GM12874 (cell line): ENCODE measurements around the gene DDR1.

Experiments
- TF ChIP-seq, protein P1 (sequence below): IDR thresholded peaks from 2 replicates; pipeline ENCODE4 v1.5.1; 2011; ENCODE audit warnings: low read depth, mild to moderate bottlenecking, control low read depth, low read length, moderate library complexity; ENCODE audit not compliant: insufficient read depth

DDR1 gene

DNA sequence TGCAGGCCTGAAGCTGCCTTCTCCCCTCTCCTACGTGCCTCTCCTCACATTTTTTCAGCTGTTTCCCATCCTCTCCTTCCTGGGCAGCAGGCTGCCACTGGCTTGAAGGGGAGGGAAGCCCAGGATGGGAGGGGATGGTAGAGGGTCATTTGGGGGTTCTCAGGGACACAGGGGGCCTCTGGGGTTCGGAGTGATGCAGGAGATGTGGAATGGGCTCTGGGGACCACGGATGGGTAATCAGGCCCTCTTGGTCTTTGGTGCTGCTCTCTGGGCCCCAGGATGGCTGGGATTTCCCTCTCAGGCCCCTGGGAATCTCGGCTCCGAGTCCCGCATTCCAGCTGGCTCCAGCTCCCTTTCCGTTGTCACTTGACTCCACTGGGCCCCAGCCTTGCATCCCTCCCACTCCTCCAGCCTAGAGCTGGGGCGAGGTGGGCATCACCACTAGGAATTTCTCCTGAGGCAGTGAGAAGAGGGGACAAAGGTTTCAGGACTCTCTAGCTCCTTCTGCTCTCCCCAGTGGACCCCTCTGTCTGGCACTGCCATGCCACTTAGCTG, 2.0 kb upstream of the DDR1 start:
- TF ChIP-seq, protein P1, sequence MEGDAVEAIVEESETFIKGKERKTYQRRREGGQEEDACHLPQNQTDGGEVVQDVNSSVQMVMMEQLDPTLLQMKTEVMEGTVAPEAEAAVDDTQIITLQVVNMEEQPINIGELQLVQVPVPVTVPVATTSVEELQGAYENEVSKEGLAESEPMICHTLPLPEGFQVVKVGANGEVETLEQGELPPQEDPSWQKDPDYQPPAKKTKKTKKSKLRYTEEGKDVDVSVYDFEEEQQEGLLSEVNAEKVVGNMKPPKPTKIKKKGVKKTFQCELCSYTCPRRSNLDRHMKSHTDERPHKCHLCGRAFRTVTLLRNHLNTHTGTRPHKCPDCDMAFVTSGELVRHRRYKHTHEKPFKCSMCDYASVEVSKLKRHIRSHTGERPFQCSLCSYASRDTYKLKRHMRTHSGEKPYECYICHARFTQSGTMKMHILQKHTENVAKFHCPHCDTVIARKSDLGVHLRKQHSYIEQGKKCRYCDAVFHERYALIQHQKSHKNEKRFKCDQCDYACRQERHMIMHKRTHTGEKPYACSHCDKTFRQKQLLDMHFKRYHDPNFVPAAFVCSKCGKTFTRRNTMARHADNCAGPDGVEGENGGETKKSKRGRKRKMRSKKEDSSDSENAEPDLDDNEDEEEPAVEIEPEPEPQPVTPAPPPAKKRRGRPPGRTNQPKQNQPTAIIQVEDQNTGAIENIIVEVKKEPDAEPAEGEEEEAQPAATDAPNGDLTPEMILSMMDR: no peak

DNA sequence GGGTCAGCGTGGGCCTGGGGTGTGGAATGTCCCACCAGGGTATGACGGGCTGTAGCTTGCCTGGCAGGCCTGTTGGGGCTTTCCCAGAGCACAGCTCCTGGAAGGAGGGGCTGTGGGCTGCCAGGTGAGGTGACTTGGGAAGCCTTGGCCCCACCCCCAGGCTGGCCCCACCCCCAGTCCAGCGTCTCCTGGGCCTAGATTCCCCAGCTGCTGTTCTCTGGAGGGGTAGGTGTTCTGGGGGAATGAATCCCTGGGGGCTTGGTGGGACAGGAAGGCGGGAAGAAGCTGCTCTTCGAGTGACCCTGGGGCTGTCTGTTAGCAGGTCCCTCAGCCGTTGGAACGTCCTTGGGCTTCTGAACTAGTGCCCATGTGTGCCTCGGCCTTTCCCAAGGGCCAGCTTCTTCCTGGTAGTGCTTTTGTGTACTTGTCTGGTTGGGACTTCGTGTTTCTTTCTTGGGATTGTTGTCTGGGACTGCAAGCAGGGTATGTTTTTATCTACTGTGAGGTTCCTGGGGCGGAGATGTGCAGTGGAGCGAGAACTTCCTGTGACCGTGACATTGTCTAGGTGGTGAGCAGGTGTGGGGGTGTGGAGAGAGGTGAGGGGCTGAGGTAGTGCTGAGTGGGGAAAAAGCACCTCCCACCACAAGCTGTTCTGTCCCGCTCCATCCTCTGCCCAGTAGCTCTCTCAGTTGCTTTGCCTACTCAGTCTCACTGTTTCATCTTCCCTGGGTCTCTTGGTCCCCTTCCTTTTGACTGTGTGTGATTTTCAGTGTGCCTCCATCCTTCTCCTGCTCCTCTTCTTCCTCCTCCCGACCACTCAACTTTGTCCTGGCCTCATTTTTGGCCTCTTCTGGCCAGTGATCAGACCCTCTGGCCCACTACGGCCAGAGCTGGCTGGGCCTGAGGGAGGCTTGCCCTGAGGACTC, 1.3 kb upstream of the DDR1 start:
- TF ChIP-seq, protein P1: no peak

DNA sequence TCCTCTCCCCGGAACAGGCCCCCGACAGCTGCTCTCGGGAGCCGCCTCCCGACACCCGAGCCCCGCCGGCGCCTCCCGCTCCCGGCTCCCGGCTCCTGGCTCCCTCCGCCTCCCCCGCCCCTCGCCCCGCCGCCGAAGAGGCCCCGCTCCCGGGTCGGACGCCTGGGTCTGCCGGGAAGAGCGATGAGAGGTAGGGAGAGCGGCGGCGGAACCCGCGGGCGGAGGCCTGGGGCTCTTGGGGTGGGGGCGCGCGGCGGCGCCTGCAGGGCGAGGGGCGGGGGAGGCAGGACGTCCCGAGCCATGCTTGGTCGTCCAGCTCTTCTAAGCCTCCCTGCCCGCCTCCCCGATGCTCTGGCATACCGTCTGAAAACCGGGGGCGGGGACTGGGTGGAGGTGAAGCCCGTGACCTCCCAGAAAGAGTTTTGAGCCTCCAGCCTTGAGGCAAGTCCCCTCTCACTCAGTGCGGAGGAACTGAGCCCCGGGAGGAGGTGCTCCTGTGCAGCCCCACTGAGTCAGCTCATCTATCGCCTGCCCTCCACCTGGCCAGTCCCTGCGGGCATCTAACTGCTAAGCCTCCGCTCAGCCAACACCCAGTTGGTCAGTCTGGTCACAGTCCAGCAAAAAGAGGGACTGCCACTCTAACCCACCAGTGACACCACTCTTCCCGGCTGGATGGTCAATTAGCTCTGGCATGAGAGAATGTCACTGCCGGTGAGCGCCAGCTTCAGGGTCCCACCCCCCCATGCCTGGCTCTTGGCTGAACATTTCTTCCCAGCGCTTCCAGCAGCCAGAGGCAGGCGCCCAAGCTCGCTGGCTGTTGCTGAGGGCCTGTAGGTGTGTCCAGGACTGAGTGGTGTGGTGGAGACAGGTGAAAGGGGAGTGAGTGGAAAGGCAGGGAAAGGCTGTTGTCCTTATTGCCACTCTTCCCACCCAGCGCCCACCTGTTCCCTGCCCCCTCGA, 482 bp downstream of the DDR1 start:
- TF ChIP-seq, protein P1: no peak

- TF ChIP-seq, protein P1: no peak
These were observed 1.2 kb downstream of the DDR1 start for GRCh38 chr6:30885481-30885998.

GRCh38 chr6:30885999-30886896, 1.9 kb downstream of the DDR1 start:
- TF ChIP-seq, protein P1: no peak

GRCh38 chr6:30886897-30887255, 2.6 kb downstream of the DDR1 start:
- TF ChIP-seq, protein P1: no peak
